ENCODE data around the gene DIAPH3.
A peak's percentile ranks its signal among the peaks of the same experiment; 100 is the strongest.

The DIAPH3 gene

DNA sequence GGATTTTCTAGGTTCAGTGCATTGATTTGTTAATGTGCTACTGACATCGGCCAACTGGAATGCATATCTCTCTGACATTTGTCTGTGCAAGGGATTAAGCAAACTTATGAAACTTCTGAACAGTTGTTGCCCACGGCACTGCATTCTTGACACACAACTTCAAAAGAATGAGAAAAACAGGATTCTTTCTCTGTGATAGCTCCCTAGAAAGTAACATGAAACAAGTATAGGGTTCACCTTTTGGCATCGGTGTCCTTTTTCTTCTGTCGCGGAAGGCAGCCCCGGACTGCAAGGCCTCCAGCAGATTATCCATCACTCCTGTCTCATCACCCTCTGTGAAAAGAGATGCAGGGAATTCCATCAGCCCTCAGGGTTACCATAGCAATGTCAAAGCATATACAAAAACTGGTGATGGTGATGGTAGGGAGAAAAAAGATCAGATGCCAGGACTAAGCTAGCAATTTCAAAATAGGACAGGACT is 389.2 kb downstream of the DIAPH3 start:
- no peak for DNase-seq

DNA sequence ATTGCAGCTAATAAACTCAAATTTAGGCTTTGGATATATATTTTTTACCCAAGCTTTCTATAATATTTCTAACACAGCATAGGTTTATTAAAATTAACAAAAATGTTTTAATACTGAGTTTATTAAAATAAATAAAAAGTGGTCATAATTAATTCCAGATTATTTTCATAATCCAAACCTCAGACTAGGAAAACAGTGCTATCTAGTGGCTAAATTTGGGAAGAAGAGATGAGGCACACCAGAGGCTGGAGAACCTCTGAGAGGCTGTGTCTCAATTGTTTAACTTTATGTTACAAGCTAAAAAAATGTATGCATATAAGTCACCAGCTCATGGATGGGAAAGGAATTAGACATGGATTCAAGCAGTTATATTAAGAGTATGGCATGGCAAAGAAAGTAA is 392.5 kb downstream of the DIAPH3 start:
- no peak for DNase-seq

DNA sequence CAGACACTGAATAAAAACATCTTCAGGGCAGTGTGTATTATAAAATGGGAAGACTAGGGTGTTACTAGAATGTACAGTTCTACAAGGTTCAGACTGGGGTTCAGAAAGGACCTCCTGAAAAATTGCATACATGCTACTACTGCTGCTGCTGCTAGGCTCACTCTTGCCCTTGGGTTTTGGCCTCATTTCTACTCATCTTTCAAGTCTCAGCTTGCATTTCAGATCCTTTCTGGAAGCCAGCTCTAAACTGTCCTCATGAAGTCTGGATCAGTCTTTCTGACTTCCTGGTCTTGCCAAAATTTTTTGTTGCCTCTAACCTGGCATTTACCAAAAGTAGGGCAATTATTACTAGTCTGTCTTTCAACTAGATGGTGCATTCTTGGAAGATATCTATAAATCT is 393.3 kb downstream of the DIAPH3 start:
- no peak for DNase-seq

DNA sequence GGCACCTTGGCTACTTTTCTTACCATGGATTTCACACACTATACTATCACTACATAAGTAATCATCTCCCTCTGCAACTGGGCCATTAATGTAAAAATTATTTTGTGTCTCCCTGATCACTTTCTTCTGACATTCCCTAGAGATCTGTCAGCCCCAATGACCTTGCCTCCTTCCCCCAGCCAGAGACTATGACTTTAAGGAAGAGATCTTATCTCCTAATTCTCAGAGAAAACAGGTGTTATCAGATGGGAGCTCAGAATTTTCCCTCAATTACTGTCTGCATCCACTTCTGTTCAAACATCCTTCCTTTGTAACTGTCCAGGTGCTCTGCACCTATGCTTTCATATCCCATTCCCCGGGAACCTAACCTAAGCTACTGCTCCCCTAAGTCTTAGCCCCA is 397.5 kb downstream of the DIAPH3 start:
- DNase-seq, result no peak

DNA sequence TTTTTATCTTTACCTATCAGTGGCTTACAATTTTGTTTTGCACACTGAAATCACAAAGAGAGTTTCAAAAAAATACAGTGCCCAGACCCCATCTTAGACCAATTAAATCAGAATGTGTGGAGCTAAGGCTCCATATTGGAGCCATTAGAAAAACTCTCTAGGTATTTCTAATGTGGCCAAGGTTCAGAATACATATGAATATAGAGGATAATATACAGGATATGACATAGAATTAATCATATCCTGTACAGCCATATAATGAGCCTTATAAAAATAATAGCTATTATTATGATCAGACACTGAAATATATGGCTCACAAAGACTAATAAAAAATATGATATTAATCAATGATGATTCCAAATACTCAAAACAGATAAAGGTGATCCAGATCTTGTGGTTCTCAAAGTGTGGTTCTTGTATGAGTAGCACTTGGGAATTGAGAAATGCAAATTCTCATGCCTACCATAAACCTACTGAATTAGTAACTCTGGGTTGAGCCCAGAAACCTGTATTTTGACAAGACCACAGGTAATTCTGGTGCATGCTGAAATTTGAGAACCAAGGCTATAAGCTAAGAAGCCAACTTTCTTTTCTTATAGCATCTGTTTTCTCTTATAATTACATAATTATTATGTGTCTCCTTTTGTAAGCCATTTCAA is 408.0 kb downstream of the DIAPH3 start:
- DNase-seq, result no peak

DNA sequence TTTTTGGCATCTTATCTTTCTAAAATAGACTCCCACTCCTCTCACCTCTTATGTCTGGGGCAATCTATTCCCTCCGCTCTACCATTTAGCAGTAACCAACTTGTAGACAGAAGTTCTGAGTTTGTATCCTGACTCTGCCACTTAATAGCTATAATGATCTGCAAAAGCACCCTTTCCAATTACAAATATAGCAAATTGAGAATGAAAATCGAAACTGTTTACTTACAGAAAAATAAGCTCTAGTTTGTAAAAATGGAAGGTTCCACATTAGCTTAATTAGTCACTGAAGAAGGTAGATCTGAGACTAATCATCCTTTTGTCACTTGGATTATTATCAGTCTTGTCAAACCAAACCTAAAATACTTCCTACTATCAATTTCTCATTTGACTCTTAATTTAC is 409.3 kb downstream of the DIAPH3 start:
- no peak for DNase-seq

DNA sequence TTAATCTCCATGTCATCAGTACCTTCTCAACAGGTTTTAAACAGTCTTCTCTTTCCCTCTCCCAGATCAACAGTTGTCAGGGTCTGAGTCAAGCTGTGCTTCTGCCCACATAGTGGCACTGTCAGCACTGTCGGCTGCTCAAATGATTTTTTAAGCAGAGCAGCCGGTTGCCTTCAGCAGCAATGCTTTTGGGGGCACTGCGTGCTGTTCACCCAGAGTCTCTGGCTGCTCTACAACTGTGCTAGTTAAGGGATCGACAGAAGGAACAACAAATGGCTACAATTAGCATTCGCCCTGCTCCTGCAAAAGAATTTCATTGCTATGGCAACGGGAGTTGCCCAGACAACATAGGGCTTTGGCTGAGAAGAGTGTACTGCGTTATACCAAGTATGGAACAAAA is 412.9 kb downstream of the DIAPH3 start:
- no peak for DNase-seq

DNA sequence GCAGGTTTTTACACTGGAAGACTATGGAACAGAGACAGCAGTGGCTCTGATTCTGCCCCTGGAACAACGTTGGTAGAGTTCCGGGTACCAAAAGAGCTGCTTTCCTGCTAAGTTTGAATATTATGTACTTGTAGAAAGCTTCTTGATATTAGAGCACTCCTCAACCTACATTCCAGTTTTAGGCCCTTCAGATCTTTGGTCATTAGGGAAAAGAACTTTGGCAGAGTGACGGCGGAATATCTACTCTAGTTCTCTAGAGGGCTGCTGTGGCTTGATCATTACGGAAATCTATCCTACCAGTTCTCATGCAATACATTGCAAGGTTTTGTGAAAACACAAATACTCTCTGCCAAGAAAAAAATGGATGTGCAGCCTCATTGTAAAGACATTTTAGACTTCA is 415.7 kb downstream of the DIAPH3 start:
- DNase-seq, result no peak

DNA sequence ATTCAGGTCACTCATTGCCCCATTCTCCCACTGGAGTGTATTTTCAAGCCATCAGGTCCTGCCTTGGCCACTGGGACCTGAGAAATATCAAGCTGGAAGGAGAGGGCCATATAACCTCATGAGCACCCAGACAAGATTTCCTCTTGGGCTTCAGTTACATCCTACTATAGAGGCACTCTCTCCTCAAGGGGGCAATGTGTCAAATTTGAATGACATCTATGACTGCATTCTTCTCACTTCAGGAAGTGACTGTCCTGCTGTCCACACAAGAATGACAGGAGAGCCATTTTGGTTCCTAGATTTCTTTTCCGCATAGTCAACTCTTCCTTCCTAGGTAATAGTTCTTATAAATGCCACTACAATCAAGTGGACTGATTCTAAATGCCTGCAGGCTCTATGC is 416.2 kb downstream of the DIAPH3 start:
- DNase-seq, result peak; percentile 9

DNA sequence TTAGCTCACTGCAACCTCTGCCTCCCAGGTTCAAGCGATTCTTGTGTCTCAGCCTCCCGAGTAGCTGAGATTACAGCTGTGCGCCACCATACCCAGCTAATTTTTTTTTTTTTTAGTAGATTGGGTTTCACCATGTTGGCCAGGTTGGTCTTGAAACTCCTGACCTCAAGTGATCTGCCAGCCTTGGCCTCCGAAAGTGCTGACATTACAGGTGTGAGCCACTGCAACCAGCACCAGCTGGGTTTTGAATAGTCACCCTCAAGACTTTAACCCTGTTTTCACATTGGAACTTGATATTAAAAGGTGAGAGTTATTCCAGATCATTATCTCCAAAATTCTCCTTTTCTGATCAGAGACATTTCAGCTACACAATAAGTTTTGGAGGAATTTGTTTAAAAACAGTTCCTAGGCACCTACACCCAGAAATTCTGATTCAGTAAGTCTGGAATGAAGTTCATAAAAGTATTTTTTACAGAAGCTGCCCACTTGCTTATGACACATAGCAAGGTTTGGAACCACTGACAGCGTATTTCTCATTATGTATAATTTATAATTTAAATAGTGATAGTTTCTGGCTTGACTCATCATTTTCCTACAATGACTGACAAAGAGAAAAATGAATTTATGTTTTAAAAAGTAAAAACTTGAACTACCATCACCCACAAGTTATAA is 417.3 kb downstream of the DIAPH3 start:
- no peak for DNase-seq

DNA sequence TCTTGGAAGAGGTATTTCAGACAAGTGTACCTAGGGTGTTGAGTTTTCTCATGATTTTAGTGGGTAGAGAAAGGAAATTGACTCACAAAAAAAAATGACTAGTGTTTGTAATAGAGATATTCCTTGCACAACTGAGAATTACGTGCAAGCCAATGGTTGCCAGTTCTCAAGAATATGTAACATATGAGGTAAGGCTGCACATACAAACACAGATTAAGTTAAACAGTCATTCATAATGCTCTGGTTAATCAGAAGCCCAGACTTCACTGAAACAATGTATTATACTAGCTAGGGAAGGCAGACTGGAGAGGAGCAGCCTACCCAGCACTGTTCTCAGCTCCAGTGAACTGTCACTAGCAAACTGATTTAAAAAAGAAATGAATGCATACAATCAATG is 418.3 kb downstream of the DIAPH3 start:
- no peak for DNase-seq

DNA sequence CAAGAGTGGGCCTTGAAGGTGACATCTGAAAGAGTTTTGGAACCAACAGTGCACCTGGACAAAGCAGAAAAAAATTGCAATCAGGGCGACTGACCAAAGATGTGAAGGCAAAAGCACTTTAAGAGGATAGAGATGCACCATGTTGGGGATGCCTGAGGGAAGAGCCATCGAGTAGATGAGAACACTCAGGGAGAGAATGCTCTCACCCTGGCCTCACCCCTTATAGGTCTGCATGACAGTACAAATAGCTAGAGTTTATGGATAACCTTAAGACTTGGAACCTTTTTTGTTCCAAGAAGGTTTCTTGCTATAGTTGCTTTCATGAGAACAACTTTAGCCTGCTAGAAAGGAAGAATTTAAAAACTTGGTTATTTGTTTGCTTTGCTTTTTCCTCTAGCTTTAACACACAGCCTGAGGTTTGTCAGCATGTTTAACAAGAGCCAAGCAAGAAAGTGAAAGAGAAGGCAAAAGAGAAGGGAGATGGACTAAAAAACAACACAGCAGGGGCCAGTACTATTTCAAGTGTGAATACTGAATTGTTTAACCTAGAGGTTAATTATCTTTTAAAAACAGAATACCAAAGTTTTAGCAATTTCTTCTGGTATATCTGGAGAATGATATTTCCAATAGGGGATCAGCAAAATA is 418.9 kb downstream of the DIAPH3 start:
- DNase-seq, result no peak

DNA sequence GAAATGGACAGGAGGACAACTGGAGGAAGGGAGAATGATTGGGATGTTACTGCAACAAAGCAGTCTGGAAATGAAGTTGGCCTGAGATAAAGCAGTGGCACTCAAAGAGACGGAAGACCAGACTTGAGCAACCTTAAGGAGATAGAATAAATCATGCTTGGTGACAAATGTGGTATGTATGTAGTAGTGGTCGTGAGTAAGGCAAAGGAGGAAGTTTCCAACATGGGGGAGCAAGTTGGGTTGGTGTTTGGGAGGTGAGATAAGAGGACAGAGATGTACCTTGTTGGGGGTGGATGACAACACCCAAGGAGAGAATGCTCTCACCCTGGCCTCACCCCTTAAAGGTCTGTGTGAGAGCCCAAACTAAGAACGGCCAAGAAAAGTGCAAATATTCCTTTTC is 420.5 kb downstream of the DIAPH3 start:
- no peak for DNase-seq

DNA sequence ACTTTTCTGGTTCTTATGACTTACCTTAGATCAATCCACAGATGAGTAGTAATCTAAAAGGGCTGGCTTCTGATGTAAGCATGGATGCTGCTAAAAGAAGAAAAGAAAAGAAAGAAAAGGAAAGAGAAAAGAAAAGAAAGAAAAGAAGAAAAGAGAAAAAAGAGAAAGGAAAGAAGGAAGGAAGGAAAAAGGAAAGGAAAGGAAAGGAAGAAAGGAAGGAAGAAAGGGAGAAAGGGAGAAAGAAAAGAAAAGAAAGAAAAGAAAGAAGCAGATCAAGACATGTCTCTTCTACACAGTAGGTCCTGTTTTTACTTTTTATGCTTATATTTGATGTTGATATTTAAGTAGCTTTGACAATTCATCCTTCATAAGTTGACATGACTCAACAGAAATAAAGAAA is 421.3 kb downstream of the DIAPH3 start:
- no peak for DNase-seq

DNA sequence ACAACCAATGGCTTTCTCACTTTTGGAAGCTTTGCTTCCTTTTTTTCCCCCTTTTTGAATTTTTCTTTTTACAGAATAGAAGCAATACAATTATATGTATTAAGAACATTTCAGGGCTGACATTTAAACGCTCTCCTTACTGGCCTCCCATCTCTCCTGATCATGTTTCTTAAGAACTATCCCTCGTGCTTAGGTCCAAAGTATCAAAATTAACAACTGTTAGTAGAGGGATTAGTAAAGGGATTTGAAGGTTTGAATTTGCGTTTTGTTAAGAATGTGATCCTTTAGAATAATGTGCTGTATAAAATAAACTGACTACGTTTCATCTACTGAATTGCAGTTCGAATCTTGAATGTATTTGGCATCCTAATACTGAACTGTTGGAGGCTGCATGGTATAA is 424.8 kb downstream of the DIAPH3 start:
- DNase-seq, result no peak

DNA sequence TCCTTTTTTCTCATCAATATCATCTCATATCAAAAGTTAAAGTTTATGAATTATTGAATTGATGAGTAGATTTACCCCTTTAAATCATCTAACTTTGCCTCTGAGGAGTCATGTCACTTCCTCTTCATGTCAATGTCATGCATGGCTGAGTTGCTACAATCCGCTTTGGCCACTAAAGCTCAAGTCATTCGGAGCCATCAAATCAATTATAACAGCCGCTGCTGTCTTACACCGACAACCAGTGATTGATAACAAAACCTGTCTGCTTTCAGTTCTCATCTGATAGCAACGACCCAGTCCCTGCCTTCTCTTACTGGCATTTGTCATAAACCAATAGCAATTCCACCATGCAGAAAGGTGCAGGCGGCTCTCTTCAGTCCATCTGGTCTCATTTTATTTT is 429.3 kb downstream of the DIAPH3 start:
- peak; percentile 63 for DNase-seq

DNA sequence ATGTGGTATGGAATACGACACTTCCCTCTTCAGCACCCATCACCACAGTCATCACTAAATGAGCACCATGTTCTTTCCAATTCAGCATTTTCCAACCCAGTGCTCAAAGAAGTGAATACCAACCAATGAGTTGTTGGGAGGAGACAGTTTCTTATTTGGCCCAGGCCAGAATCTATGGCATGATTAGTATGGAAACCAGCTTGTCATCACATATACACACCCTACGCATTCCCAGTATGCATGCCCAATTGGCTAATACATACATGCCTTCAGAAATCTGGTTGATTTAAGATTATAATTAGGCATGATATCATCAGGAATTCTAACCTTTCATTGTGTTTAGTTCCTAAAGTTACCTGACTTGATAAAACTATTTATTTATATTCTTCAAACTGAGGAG is 430.0 kb downstream of the DIAPH3 start:
- DNase-seq, result no peak

DNA sequence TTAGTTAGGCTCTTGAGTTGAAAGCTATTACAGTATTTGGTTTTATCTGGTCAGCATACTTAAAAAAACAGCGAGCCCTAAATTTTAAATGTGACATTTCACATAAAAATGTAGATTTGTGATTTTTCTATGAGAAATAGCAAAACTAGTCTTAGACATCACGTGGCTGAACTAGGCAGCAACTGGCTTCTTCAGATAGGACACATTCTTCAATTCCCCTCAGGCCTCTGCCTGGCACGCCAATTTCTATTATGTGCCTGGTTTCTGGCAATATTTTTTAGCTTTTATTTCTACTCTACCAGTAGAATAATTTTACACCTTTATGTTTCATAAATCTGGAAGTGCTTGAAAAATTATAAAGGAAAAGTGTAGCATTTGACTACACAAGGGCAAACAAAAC is 433.7 kb downstream of the DIAPH3 start:
- DNase-seq, result no peak

DNA sequence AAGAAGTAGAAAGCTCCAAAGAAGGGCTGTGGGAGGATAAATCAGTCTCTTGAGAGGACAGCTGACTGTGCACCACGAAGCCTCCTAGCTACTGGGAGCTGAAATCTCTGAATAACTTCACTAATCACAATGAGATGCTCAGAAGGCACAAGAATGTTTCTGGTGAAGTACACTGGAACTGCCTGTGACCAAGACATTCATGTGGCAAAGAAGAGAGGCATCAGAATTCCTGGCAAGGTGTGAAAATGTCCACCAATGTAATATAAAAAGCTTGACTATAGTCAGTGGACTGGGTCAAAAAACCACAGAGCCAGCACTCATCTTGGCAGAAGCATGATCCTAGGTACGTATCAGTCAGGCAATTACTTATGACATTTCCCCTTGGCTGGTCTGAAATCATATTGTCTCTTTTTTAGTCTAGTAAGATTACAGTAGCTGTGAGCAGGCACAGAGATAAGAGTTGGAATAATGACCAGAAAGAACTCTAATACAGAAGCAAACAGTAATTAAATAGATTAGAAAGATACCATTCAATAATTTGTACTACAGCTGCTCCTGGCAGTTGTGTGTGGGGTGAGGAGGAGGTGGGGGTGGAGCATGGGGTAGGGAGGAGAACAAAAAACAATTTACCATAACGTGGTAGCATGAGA is 434.7 kb downstream of the DIAPH3 start:
- no peak for DNase-seq

DNA sequence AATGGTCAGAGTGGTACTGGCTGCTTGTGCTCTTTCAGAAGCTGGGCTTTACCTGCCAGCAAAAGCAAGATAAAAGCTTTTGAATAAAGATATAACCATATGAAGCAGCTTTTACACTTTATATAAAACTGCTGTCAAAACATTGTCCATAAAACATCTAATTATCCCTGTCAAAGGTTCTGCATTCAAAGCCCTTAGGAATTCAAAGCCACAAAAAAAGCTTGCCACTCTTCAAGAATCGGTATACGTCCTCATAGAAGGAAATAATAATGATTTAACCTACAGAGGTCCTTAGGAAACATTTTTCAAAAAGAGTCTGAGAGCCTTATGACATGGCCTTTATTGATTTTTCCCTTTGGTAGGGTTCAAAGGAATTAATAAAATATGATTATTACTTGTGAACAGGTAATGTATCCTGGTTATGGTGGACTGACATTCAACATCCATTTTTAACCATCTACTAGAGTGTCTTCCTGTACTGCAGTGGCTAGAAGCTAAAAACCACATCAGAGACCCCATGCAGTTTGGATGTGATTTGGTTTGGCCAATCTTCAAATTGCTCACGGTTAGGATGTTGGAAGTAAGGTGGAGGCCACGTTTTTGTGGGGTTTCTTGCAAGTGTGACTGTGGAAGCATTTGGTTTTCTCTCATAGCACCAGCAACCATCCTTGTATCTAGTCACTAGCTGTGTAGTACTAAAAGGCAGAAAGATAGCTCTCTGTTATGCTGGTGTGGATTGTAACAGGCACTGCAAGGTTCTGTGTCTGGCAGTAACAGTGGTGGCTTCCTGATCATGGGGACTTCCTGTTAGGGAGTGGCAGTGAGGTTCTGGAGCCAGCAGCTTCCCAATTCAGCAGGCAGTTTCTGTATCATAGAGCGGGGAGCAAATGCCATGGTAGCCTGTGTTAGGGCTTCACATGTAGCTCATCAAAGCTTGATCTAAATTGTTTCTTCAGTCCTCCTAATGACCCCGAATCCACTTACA is 441.5 kb downstream of the DIAPH3 start:
- DNase-seq, result no peak

DNA sequence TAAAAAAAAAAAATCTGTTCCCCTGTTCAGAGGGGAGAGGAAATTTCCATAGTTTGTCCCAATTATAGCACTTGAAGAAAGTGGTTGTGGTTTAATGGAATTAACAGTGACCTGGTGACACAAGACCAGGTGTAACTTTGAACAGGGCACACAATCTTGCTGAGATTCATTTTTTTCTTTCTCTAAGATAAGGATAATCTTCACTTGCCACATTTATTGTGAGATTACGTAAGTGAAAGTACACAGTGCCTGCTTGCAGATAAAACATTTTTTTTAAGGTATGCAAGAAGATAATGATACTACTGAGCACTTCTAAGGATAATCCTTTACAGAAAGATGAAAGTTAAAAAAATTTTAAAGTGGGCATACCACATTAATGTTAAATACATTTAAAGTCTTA is 448.1 kb downstream of the DIAPH3 start:
- DNase-seq, result no peak

DNA sequence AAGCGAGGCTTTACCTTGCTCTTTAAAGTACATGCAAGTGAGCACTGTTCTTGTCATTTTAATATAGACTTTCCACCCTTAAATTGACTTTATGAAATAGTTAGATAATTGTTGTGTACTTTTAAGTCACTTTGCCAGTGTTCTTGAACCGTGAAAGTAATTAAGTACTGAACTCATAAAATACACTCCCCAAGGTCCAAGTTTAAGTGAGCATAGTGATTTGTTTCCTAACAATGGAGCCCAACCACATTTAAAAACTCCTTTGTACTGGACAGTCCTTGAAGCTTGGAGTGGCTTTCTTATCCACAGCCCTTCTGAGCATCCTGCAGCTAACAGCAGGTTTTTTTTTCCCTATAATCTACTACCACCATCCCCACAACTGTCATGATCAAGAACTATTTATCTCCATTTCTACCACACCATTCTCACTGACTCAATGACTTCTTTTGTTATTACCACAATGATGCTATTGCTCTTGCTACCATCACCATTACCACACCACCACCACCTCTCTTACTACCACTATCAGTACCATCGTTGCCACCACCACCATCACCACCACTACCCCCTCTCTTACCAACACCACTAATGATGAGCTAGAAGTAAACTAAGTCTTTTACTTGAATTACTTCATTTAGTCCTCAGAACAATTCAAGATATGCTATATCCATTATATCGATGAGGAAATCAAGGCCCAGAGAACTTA is 452.6 kb downstream of the DIAPH3 start:
- DNase-seq, result no peak

All from activated CD4-positive, alpha-beta T cell treated with anti-CD3 and anti-CD28 coated beads, Interleukin-2, Interleukin-6, amounts not matched to agents 100 ng/mL and 50 ng/mL, durations not matched to agents 16 hours and 8 hours (primary cell).